RWPE1 (cell line): ENCODE measurements around the gene PTGER3.

Source experiments
- CTCF ChIA-PET: fragments of 350-600 bp; sonication (Branson Sonifier 250); formaldehyde crosslinking; extraction: SDS; loops from one replicate; lab custom pipeline; 2021; lab: Yijun Ruan, JAX
- POLR2A ChIA-PET: fragments of 400-600 bp; formaldehyde crosslinking; extraction: SDS; loops from one replicate; lab custom pipeline; 2020; ENCODE audit warnings: antibody characterized with exemption; ENCODE audit not compliant: low non-redundant PET; lab: Yijun Ruan, JAX
- DNase-seq: peaks from one replicate; pipeline ENCODE4 v3.0.0; 2012; ENCODE audit warnings: low spot score
- H3K27ac ChIP-seq: fragments of 450-650 bp; 2 replicates; pipeline ENCODE4 v1.5.1; 2017
- CTCF ChIP-seq: fragments of 450-650 bp; conservative IDR thresholded peaks from 2 replicates; pipeline ENCODE4 v1.5.1; 2017; ENCODE audit warnings: low read depth, mild to moderate bottlenecking

Gene PTGER3

GRCh38 chr1:71047635-71048607 is at the start of gene PTGER3:
TSS of gene PTGER3 (minus strand) at chr1:71047816. CDS start at chr1:71047577, 239 bp downstream.
- ChIA-PET CTCF (no interaction called here), POLR2A (no interaction called here)
- no peak for DNase-seq
- H3K27ac ChIP-seq, result no peak within 1 kb of the TSS
- TF ChIP-seq CTCF, result no peak

- H3K27ac ChIP-seq, result no peak overlapping the region
- TF ChIP-seq CTCF, result no peak
- ChIA-PET POLR2A (no interaction called here), CTCF (no interaction called here)
- no peak for DNase-seq
These were observed 47.3 kb upstream of the PTGER3 start for GRCh38 chr1:71094913-71095312.

DNA sequence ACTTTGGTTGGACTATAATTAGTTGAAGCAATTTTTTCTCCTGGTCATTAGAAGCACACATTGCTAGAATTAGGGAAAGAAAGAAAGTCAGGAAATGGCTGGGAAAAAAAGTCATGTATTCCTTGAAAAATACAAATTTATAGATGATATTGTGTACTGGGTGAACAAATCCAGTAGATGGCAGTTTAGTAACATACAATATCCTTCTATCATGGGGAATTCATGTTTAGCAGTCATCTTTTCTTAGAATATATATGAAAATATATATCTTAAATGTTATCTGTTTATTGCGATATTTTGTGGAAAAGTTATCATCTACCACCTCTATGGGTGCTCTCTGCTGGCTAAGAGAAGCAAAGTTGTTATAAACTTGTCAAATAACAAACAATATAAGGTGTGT is 46.3 kb upstream of the PTGER3 start:
- H3K27ac ChIP-seq, result no peak overlapping the region
- TF ChIP-seq CTCF, result peak; percentile 35
- POLR2A ChIA-PET, result no interaction called here
- DNase-seq, result peak; percentile 29
- CTCF ChIA-PET, result no interaction called here

GRCh38 chr1:71089536-71090270 is 42.1 kb upstream of the PTGER3 start:
- ChIA-PET POLR2A (no interaction called here), CTCF (no interaction called here)
- no peak overlapping the region for H3K27ac ChIP-seq
- TF ChIP-seq CTCF, result no peak
- peak; percentile 20 for DNase-seq

- no peak overlapping the region for H3K27ac ChIP-seq
- TF ChIP-seq CTCF, result no peak
- CTCF ChIA-PET, result no interaction called here
- DNase-seq, result no peak
- POLR2A ChIA-PET, result no interaction called here
These were observed 41.1 kb upstream of the PTGER3 start for GRCh38 chr1:71088645-71089287.

DNA sequence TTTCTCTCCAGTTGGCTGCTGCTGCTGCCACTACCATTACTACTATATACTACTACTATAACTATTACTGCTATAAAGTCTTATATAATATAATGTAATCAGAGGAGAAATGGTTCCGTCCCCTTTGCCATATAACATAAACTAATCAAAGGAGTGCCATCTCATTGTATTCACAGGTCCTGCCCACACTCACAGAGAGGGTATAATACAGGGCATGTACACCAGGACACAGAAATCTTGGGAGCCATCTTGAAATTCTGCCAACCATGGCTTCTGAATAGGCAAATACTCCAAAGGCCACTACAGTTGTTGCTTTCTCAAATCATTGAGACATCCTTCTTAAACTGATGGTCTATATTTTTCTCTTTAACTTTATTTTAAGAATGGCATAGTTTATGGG is 40.1 kb upstream of the PTGER3 start:
- POLR2A ChIA-PET, result no interaction called here
- no peak overlapping the region for H3K27ac ChIP-seq
- no peak for DNase-seq
- CTCF ChIA-PET, result interaction anchor here (0.6 kb wide), 1 partner anchor 55 kb away, joined by 3 read pairs; no protein-coding TSS in a partner anchor
- TF ChIP-seq CTCF, result no peak
